Measurements from ENCODE around the gene FAU. TPM values are rescaled to one million over a fixed set of nuclear protein-coding genes. Genes with fewer than 3 reads are reported as not detected.
A peak's percentile ranks its signal among the peaks of the same experiment; 100 is the strongest.

Gene FAU
- total and polyA plus RNA-seq, 9 of the 15 experiments (the other 6 are each of a cell fraction or from before 2014, with no cell fraction given) = 433 to 1,827 (median 942) TPM

GRCh38 chr11:65127473-65128181 lies 5.7 kb upstream of the FAU start:
- ChIA-PET POLR2A (interaction anchor here (0.6 to 4.2 kb wide), 8 partner anchors 9 to 372 kb away, joined by 3 to 20 read pairs (median 4); partner anchors contain the start of genes MALAT1, SPDYC and TM7SF2), CTCF (ENCODE audit: low intra/inter-chr PET ratio) (no interaction called here)
- intact Hi-C loops (cut with micrococcal nuclease) = no loop called here
- peaks cover 7% of the 10 kb centered on the region; the same call in 1 of the 2 replicates for H4K20me1 ChIP-seq (replicated peaks; ENCODE audit: control insufficient read depth, insufficient read depth, low read length)
- 0 out of 4 replicates have a peak overlapping the region, but pooled peaks of 1 of the 2 experiments have one; percentile 21 for H3K9ac ChIP-seq (ENCODE audit: insufficient read depth in 1 of 2, low read depth in 2 of 2, low read length in 2 of 2)
- DNase-seq (ENCODE audit: extremely low read depth in 1 of 4, low spot score in 3 of 4) = peak in 1 of 4 experiments; percentile 18
- no peak overlapping the region for H3K4me2 ChIP-seq (ENCODE audit: insufficient read depth, low read length)
- no peak overlapping the region for H2AFZ ChIP-seq (ENCODE audit: low read depth, low read length)
- peak; percentile 26 for ATAC-seq
- WGBS (ENCODE audit: insufficient coverage, low coverage, missing lambda C conversion rate) = 84% methylated on average over 8 of the region's 12 CpGs
- in situ Hi-C loops (cut with MboI) = no loop called here
- H3K4me3 ChIP-seq = no peak overlapping the region
- H3K9me1 ChIP-seq (ENCODE audit: control insufficient read depth, insufficient read depth, low read length) = no peaks in the 10 kb centered on the region
- no peaks in the 10 kb centered on the region for H3K27me3 ChIP-seq (ENCODE audit: control insufficient read depth in 2 of 2, insufficient read depth in 2 of 2, low read length in 2 of 2)
- peaks cover 42% of the 10 kb centered on the region for H3K79me2 ChIP-seq (ENCODE audit: control insufficient read depth, insufficient read depth, low read length)
- peaks cover 85% of the 10 kb centered on the region for H3K36me3 ChIP-seq (ENCODE audit: control insufficient read depth, insufficient read depth, low read length)
- H3K4me1 ChIP-seq (replicated peaks in 1 of 2; ENCODE audit: control insufficient read depth in 2 of 2, insufficient read depth in 2 of 2, low read length in 2 of 2) = peaks cover 4 to 27% of the 10 kb centered on the region in 2 experiments; a peak in 4 of 5 replicates
- FAIRE-seq = no peak
- H3K27ac ChIP-seq (ENCODE audit: extremely low read depth, low read depth, low read length) = no peak overlapping the region
- H3K9me3 ChIP-seq (replicated peaks; ENCODE audit: control insufficient read depth, insufficient read depth, low read depth, low read length) = no peaks in the 10 kb centered on the region
- no TSS peak for BruUV-seq (replicated peaks)
- TF ChIP-seq BDP1 (IDR thresholded peaks at IDR 0.05; ENCODE audit: insufficient read depth, insufficient read length) (no peak), PHF21A (IDR thresholded peaks at IDR 0.05; ENCODE audit: borderline replicate concordance, low read depth) (no peak), POLR2A (conservative IDR thresholded peaks at IDR 0.05) (peak; percentile 59), ZNF785 (CRISPR knock-in tag; IDR thresholded peaks at IDR 0.05) (no peak), HDGF (IDR thresholded peaks at IDR 0.05) (no peak), USF1 (CRISPR knock-in tag; IDR thresholded peaks at IDR 0.05) (no peak), ARID3A (IDR thresholded peaks at IDR 0.05; ENCODE audit: borderline replicate concordance, low read depth, low read length) (no peak), ADNP (tag; IDR thresholded peaks at IDR 0.05) (no peak), TGIF2 (CRISPR knock-in tag; IDR thresholded peaks at IDR 0.05) (no peak), E2F5 (CRISPR knock-in tag; IDR thresholded peaks at IDR 0.05) (no peak), NFIC (IDR thresholded peaks at IDR 0.05) (no peak), FOXJ3 (CRISPR knock-in tag; IDR thresholded peaks at IDR 0.05) (no peak), EGR1 (conservative IDR thresholded peaks at IDR 0.05) (no peak), POLR2B (IDR thresholded peaks at IDR 0.05; ENCODE audit: low read depth, partially characterized antibody) (peak; percentile 23), MXI1 (IDR thresholded peaks at IDR 0.05; ENCODE audit: low read depth, low read length) (no peak), FOXJ2 (tag; IDR thresholded peaks at IDR 0.05) (no peak), SPI1 (IDR thresholded peaks at IDR 0.05; ENCODE audit: borderline replicate concordance, low read depth, low read length) (0 out of 2 replicates have a peak, but pooled peaks have one; percentile 10), OTX1 (CRISPR knock-in tag; IDR thresholded peaks at IDR 0.05) (no peak)
